Activated naive CD4-positive, alpha-beta T cell treated with anti-CD3 and anti-CD28 coated beads, Interleukin-2, amount 50 U/mL, for 24 hours (primary cell): ENCODE results near the gene PPM1K.
"Not testable (repeated sequence)": the region's sequence is repeated elsewhere in the genome, so short reads cannot be mapped to it uniquely, and the experiment has no call there.

Source experiments
- H3K27ac Mint-ChIP-seq: one replicate; pipeline ENCODE4 v1.8.0; 2021; ENCODE audit warnings: mild to moderate bottlenecking, mixed read lengths
- H3K27me3 Mint-ChIP-seq: one replicate; pipeline ENCODE4 v1.8.0; 2021; ENCODE audit warnings: mixed read lengths
- H3K36me3 Mint-ChIP-seq: one replicate; pipeline ENCODE4 v1.8.0; 2021; ENCODE audit warnings: mixed read lengths
- H3K4me1 Mint-ChIP-seq: one replicate; pipeline ENCODE4 v1.8.0; 2021; ENCODE audit warnings: mixed read lengths
- H3K4me3 Mint-ChIP-seq: one replicate; pipeline ENCODE4 v1.8.0; 2021; ENCODE audit warnings: mild to moderate bottlenecking, mixed read lengths
- H3K9me3 Mint-ChIP-seq: one replicate; pipeline ENCODE4 v1.8.0; 2021; ENCODE audit warnings: mixed read lengths

PPM1K gene

DNA sequence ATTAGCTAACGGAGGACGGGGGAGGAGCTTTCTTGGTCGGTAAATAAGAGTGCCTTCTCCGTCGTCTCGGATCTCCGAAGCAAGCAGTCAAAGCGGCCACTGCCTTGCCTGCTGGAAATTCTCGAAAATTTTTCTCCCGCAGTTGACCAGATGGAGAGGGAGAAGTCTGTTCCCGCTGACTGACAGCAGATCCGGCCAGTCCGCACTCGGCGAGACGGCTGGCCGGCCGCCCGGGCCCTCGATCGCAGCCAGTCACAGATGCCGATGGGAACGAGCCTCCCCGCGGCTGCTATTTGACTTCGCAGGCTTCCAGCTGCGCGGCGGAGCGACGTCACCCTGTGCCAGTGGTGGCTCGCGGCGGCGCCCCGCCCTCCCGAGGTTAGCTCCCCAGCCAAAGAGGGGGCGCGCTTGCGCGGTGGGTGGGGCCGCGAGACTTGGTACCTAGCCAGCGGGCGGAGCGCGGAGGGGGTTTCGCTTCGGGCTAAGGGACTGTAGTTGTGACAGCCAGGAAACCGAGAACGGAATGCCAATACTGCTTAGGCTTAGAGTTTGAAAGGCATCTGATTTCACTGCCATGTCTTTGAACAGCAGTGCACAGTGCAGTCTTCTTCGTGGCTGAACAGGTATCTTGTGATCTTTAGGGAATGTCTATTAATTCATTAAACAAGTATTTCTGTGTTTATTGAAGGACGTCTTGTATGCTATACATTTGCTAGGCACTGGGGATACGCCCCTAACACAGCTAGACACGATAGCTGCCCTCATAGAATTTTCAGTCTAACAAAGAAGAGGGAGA, at the start of gene PPM1K:
Gene PPM1K (minus strand): TSS at position 123 of the 796 bp plus-strand sequence. CDS start 5,978 bp downstream, outside the sequence.
- H3K36me3 Mint-ChIP-seq, result peaks cover 4% of the 10 kb centered on the region
- H3K27ac Mint-ChIP-seq, result peak within 1 kb of the TSS; percentile 100
- peak within 1 kb of the TSS; percentile 99 for H3K4me3 Mint-ChIP-seq
- peaks cover 47% of the 10 kb centered on the region for H3K4me1 Mint-ChIP-seq
- H3K9me3 Mint-ChIP-seq, result no peaks in the 10 kb centered on the region
- no peaks in the 10 kb centered on the region for H3K27me3 Mint-ChIP-seq

DNA sequence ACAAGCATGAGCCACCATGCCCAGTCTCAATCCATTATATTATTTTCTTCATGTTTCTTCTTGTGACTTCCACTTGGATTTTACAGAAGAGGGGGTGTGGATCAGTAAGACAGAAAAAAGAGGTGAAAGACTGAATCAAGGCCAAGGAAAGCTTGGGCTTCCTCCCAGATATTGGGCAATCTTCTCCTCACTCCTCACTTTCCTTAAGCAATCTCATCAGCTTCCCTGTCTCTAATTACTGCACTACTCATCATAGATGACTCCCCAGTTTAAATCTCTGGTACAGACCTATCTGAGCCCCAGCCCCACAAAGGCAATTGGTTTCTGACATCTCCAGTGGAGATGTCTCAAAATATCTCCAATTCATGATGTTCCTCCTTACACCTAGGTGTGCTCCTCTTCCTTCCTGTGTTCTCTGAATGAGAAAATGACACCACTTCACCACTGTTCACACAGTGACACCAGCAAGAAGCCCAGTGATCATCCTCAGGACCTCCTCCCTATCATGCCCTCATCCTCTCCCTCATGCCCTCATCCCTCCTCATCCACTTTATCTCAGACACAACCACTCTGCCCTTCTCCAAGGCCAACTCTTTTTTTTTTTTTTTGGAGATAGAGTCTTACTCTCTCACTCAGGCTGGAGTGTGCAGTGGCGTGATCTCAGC, 49.5 kb upstream of the PPM1K start:
- Mint-ChIP-seq H3K9me3 (no peaks in the 10 kb centered on the region), H3K4me1 (no peaks in the 10 kb centered on the region), H3K36me3 (no peaks in the 10 kb centered on the region), H3K27me3 (no peaks in the 10 kb centered on the region), H3K27ac (no peak overlapping the region), H3K4me3 (no peak overlapping the region)

DNA sequence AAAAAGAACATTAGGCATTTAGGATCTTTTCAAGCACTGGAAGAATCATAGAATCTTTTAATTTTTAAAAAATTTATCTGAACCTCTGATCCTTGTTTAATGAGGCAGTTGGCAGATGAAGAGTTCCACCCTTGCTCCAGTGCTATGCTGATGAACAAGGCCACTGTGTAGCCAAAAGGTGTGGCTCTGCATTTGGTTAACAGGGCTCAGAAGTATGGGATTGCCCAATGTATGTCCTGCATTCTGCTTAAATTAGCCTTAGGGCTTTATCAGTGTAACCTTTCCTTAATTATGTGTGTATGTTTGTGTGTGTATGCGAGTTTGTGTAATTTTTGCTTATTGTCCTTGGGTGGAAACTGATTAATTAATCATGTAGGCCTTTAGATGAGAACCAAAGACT, 43.3 kb upstream of the PPM1K start:
- Mint-ChIP-seq H3K9me3 (no peaks in the 10 kb centered on the region), H3K4me3 (no peak overlapping the region), H3K4me1 (no peaks in the 10 kb centered on the region)

DNA sequence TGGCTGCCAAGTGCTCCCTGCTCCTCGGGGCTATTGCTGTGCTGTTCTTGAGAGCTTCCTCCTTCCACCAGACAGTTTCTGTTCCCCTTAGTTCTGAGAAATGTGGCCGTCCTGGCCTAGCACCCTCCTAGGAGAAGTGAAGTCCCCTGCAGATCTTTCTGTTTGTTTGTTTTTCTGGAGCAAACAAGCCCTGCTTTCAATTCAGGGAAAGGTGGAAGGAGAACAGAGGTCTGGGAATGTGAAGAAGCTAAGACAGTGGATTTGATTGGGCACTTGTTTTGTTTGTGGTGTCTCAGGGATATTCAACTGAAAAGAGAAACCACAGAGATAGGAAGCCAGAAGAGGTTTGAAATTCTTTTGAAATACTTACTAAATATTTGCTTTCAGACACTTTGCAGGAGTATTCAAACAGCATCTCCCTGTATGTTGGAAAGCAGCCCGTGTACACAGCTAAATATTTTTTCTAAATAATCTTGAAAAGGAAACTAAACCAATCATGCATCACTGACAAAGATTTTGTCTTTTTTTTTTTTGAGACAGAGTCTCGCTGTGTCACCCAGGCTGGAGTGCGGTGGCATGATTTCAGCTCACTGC, 36.5 kb upstream of the PPM1K start:
- H3K4me1 Mint-ChIP-seq, result peaks cover 22% of the 10 kb centered on the region
- H3K4me3 Mint-ChIP-seq, result peak overlapping the region; percentile 55
- no peaks in the 10 kb centered on the region for H3K27me3 Mint-ChIP-seq
- no peaks in the 10 kb centered on the region for H3K36me3 Mint-ChIP-seq
- H3K9me3 Mint-ChIP-seq, result no peaks in the 10 kb centered on the region
- peak overlapping the region; percentile 79 for H3K27ac Mint-ChIP-seq

More for the DNA sequence above, 43.3 kb upstream of the PPM1K start:
- no peaks in the 10 kb centered on the region for H3K27me3 Mint-ChIP-seq
- H3K36me3 Mint-ChIP-seq, result no peaks in the 10 kb centered on the region
- H3K27ac Mint-ChIP-seq, result no peak overlapping the region

DNA sequence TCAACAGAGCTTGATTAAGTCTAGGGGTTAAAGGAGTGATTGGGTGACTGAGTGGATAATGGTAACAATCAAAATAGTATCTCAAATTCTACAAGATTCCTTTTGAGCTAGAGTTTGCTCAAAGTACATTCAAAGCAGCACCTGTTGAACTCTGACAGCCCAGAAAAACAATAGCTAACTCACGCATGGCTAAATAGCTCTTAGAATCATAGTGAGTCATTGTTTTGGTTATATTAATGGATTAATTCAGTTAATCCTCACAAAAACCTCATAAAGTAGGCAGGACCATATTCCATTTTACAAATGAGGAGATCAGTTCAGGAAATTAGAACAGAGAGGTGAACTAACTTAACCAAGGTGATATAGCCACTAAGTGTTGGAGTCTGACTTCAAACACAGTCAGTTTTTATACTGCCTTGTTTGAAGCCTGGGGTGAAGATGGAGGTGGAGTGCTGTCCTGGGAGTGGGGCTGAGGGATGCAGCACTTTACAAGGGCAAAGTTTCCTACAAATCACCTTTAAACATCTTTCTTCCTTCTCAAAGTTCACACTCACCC, 35.9 kb upstream of the PPM1K start:
- H3K27me3 Mint-ChIP-seq, result no peaks in the 10 kb centered on the region
- peak overlapping the region; percentile 79 for H3K27ac Mint-ChIP-seq
- no peaks in the 10 kb centered on the region for H3K36me3 Mint-ChIP-seq
- H3K9me3 Mint-ChIP-seq, result no peaks in the 10 kb centered on the region
- H3K4me3 Mint-ChIP-seq, result peak overlapping the region; percentile 55
- H3K4me1 Mint-ChIP-seq, result peaks cover 22% of the 10 kb centered on the region

DNA sequence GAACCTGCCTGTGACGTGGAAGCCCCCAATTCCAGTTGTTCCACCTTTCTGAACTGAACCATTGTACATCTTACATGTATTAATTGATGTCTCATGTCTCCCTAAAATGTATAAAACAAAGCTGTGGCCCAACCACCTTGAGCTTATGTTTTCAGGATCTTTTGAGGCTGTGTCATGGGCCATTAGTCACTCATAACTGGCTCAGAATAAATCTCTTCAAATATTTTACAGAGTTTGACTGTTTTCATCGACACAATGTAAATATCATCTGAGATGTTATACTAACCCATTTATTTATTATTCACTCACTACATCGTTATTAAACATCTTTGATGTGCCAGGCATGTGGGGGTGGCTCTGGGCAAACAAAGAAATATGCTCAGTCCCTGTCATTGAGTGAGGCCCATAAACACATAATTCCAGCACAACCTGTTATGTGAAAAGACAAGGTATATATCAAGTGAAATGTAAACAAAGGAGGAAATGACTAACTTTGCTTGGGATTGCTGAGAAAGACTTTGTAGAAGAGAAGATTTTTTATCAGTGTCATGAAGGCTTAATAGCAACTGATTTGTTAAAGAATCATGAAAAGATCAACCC, 34.5 kb upstream of the PPM1K start:
- peaks cover 22% of the 10 kb centered on the region for H3K4me1 Mint-ChIP-seq
- no peak overlapping the region for H3K27ac Mint-ChIP-seq
- H3K27me3 Mint-ChIP-seq, result no peaks in the 10 kb centered on the region
- H3K4me3 Mint-ChIP-seq, result no peak overlapping the region
- H3K9me3 Mint-ChIP-seq, result no peaks in the 10 kb centered on the region
- H3K36me3 Mint-ChIP-seq, result no peaks in the 10 kb centered on the region

DNA sequence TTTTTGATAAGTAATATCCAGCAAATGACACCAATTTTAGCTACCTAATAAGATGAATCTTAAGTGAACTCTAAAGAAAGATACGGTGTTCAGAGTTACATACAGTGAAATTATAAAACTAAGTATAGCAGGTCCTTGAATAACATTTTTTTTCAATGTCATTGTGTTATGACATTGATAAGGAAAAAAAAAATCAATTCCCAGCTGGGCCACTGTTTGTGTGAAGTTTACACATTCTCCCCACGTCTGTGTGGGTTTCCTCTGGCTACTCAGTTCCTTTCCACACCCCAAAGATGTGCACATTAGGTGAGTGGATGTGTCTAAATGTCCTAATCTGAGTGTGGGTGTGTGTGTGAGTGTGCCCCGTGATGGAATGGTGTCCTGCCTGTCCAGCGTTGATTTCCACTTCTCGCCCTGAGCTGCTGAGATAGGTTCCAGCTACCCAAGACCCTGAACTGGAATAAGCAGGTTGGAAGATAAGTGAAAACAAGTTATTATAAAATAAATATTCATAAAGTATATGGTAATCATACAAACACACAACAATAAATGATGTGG, 31.2 kb upstream of the PPM1K start:
- Mint-ChIP-seq H3K4me3 (no peak overlapping the region), H3K36me3 (peaks cover 4% of the 10 kb centered on the region), H3K4me1 (peaks cover 15% of the 10 kb centered on the region), H3K27me3 (peaks cover 4% of the 10 kb centered on the region), H3K9me3 (peaks cover 15% of the 10 kb centered on the region), H3K27ac (no peak overlapping the region)

DNA sequence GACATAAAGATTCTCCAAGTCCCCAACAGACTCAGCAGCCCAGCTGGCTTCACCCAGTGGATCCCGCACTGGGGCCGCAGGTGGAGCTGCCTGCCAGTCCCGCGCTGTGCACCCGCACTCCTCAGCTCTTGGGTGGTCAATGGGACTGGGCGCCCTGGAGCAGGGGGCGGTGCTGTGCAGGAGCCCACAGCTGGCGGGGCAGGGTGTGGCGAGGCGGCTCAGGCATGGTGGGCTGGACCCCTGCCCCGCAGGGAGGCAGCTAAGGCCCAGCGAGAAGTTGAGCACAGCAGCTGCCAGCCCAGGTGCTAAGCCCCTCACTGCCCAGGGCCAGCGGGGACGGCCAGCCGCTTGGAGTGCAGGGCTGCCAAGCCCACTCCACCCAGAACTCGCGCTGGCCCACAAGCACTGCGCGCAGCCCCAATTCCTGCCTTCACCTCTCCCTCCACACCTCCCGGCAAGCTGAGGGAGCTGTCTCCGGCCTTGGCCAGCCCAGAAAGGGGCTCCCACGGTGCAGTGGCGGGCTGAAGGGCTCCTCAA, 28.8 kb upstream of the PPM1K start:
- H3K27ac Mint-ChIP-seq, H3K27me3 Mint-ChIP-seq, H3K36me3 Mint-ChIP-seq, H3K4me1 Mint-ChIP-seq, H3K4me3 Mint-ChIP-seq: not testable (repeated sequence)
- peaks cover 15% of the 10 kb centered on the region for H3K9me3 Mint-ChIP-seq

DNA sequence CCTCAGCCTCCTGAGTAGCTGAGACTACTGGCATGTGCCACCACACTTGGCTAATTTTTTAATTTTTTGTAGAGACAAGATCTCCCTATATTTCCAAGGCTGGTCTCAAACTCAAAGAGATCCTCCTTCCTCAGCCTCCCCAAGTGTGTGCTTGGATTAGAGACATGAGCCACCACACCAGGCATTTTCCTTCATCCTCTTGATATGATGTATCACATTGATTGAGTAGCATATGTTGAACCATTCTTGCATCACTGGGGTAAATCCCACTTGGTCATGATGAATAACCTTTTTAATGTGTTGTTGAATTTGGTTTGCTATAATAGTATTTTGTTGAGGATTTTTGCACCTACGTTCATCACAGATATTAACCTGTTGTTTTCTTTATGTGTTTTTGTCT, 24.2 kb upstream of the PPM1K start:
- Mint-ChIP-seq H3K4me1 (no peaks in the 10 kb centered on the region), H3K9me3 (peaks cover 15% of the 10 kb centered on the region), H3K4me3 (no peak overlapping the region), H3K27ac (no peak overlapping the region), H3K27me3 (peaks cover 4% of the 10 kb centered on the region), H3K36me3 (peaks cover 4% of the 10 kb centered on the region)

DNA sequence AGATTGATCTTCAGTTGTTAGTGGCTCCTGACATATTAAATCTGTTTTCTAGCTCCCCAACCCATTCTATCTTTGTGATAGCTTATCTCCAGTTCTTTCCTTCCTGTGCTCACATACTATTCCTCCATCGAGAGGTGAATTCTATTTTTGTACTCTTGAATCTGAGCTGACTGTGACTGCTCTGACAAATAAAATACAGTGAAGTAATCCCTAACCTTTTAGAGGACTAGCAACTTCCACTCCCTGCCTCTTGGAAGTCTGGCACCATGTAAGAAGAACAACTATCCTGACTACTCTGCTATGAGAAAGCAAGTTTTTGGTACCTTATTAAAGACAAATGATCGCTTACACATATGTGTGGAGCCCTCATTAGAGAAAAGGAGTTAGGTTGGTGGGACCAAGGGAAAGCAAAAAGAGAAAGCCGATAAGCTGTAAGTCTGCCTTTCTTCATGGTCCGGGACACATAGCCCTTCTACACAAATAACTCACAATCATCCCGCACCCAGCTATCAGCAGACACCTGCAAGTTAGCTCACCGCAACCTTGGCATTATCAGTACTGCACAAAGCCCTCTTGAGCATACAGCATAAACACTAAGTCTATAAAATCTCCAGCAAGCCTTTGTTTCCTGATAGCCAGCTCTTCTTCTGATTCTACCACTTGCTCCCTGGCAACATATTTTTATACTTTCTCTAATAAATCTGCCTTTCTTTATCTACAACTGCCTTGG, 13.5 kb upstream of the PPM1K start:
- Mint-ChIP-seq H3K36me3 (no peaks in the 10 kb centered on the region), H3K27ac (no peak overlapping the region), H3K9me3 (no peaks in the 10 kb centered on the region), H3K4me1 (no peaks in the 10 kb centered on the region), H3K27me3 (no peaks in the 10 kb centered on the region), H3K4me3 (no peak overlapping the region)

DNA sequence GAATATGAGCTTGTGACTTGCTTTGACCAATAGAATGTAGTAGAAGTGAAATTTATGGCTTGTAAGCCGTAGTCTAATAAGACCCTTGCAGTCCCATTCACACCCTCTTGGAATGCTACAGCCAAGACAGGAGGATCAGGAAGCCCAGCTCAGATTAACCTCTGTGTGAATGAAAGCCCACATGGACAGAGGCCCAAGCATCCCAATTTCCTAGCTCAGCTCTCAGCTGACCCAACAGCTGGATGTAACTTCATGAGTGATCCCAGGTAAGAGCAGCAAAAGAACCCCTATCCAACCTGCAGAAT, 12.8 kb upstream of the PPM1K start:
- Mint-ChIP-seq H3K9me3 (no peaks in the 10 kb centered on the region), H3K27ac (no peak overlapping the region), H3K36me3 (no peaks in the 10 kb centered on the region), H3K4me3 (no peak overlapping the region), H3K4me1 (no peaks in the 10 kb centered on the region), H3K27me3 (no peaks in the 10 kb centered on the region)

DNA sequence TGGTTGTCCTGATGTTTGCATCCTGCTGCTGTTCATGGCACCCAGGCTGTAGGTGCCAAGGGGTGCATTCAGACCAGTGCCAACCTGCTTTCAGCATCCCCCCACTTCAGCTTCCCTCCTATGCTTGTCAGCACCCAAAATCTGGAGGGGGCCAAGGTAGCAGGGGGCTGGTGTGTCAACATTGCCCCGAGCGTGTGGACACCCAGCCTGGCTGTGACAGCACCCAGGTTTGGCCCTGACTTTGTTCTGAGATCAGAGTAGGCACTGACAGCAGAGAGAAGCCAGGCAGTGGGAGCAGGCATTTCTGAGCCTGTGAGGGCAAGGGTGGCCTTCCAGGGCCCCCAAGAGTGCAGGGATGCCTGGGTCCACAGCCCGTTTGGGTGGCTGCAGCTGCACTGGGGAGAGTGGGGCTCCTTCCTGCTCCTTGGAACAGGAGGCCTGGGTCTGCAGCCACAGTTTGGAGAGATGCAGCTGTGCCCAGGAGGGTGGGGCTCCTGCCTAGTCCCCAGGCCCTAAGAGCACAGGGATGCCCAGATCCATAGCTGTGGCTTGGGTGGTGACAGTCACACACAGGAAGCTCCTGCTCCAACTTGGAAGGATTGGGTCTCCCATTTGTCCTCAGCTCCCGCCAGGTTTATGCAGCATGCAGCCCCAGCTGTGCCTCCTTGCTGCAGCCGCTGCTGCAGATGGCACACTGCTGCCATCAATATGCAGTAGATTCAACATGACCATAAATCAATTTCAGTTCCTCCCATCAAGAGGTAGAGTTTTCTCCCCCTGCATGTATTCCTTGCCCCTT, 12.3 kb upstream of the PPM1K start:
- Mint-ChIP-seq H3K27ac (no peak overlapping the region), H3K4me3 (no peak overlapping the region), H3K4me1 (no peaks in the 10 kb centered on the region), H3K36me3 (no peaks in the 10 kb centered on the region), H3K27me3 (no peaks in the 10 kb centered on the region), H3K9me3 (no peaks in the 10 kb centered on the region)

DNA sequence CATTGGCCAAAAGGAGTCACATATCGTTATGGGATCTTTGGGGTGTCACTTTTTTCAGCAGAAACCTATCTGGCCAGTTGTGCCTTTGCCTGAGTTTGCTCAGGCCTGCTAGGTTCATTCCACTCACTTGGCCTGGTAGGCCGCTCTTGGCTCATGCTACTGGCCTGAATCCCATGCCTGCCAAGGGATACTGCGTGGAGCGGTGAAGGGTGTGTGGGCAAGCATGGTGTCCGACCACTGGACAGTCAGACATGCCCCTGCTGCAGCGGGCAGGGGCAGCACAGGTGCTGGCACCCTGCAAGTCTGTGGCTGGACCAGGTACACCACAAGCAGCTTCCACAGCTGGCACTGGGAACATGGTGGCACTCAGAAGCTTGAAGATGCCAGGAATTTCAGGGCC, 11.3 kb upstream of the PPM1K start:
- H3K9me3 Mint-ChIP-seq, result no peaks in the 10 kb centered on the region
- no peaks in the 10 kb centered on the region for H3K4me1 Mint-ChIP-seq
- no peak overlapping the region for H3K27ac Mint-ChIP-seq
- no peaks in the 10 kb centered on the region for H3K27me3 Mint-ChIP-seq
- no peak overlapping the region for H3K4me3 Mint-ChIP-seq
- H3K36me3 Mint-ChIP-seq, result no peaks in the 10 kb centered on the region

DNA sequence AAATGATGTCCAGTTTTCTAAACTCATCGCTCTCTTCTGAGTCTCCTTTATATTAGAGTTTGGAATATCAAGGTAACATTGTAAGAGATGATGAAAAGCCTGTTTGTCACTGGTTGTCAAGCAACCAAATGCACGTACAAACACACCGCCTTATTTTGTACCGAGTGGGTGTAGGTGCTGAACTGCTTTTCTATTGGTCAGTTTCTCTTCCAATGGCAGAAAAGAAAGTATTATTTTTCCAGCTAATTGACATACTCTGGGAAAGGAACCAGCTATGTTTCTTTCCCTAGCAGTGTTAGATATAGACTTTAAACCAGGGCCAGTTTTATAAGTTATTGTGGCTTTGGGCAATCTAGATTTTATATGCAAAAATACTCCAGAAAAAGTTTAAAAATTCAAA, 6.6 kb upstream of the PPM1K start:
- Mint-ChIP-seq H3K9me3 (no peaks in the 10 kb centered on the region), H3K27ac (no peak overlapping the region), H3K27me3 (no peaks in the 10 kb centered on the region), H3K4me3 (no peak overlapping the region), H3K4me1 (peaks cover 7% of the 10 kb centered on the region), H3K36me3 (no peaks in the 10 kb centered on the region)
